HG03558 (cell line): ENCODE results near the gene LIN9.
"Not testable (repeated sequence)": the region's sequence is repeated elsewhere in the genome, so short reads cannot be mapped to it uniquely, and the experiment has no call there.

Experiments
- ATAC-seq: cut with Tn5 transposase; IDR thresholded peaks from one replicate; pipeline ENCODE4 v1.9.1; 2021; ENCODE audit warnings: moderate number of reproducible peaks; ENCODE audit not compliant: unreplicated experiment; ENCODE audit errors: extremely low read depth

The LIN9 gene

GRCh38 chr1:226277897-226278296 lies 31.1 kb downstream of the LIN9 start:
- no peak for ATAC-seq

- no peak for ATAC-seq
These were observed 32.0 kb downstream of the LIN9 start for GRCh38 chr1:226276987-226277386.

- ATAC-seq, result no peak
These were observed 32.8 kb downstream of the LIN9 start for GRCh38 chr1:226276077-226276682.

- ATAC-seq, result no peak
These were observed 34.8 kb downstream of the LIN9 start for GRCh38 chr1:226274138-226274537.

GRCh38 chr1:226272233-226272902 lies 36.6 kb downstream of the LIN9 start:
- not testable (repeated sequence) for ATAC-seq

- ATAC-seq, result no peak
These were observed 40.4 kb downstream of the LIN9 start for GRCh38 chr1:226268421-226269124.

GRCh38 chr1:226261818-226262217 lies 47.1 kb downstream of the LIN9 start:
- no peak for ATAC-seq

- ATAC-seq, result no peak
These were observed 53.6 kb downstream of the LIN9 start for GRCh38 chr1:226255380-226255779.

GRCh38 chr1:226253933-226254332 lies 55.0 kb downstream of the LIN9 start:
- no peak for ATAC-seq

- ATAC-seq, result not testable (repeated sequence)
These were observed 56.1 kb downstream of the LIN9 start for GRCh38 chr1:226252841-226253240.

- no peak for ATAC-seq
These were observed 58.5 kb downstream of the LIN9 start for GRCh38 chr1:226250511-226250910.

- ATAC-seq, result no peak
These were observed 60.2 kb downstream of the LIN9 start for GRCh38 chr1:226248796-226249195.

GRCh38 chr1:226248091-226248490 lies 60.9 kb downstream of the LIN9 start:
- ATAC-seq, result no peak

GRCh38 chr1:226239421-226239820 lies 69.5 kb downstream of the LIN9 start:
- ATAC-seq, result no peak

- ATAC-seq, result no peak
These were observed 72.1 kb downstream of the LIN9 start for GRCh38 chr1:226236826-226237225.

GRCh38 chr1:226233806-226234205 lies 75.2 kb downstream of the LIN9 start:
- no peak for ATAC-seq

- ATAC-seq, result no peak
These were observed 75.7 kb downstream of the LIN9 start for GRCh38 chr1:226233293-226233692.

- ATAC-seq, result no peak
These were observed 82.4 kb downstream of the LIN9 start for GRCh38 chr1:226226601-226227000.

- peak; percentile 35 for ATAC-seq
These were observed 85.1 kb downstream of the LIN9 start for GRCh38 chr1:226223786-226224244.

GRCh38 chr1:226223157-226223785 lies 85.7 kb downstream of the LIN9 start, which contains the start of gene MIXL1:
Gene MIXL1, plus strand, starts transcription at chr1:226223664. Its CDS starts 18 bp downstream, at chr1:226223682.
- no peak for ATAC-seq

GRCh38 chr1:226222686-226223085 lies 86.3 kb downstream of the LIN9 start:
- ATAC-seq, result no peak
